ENCODE results near the gene TMEM132D. TPM values are rescaled to one million over a fixed set of nuclear protein-coding genes. Genes with fewer than 3 reads are reported as not detected.

Gene TMEM132D
- total RNA-seq, 1 experiment from 2014 or later, result 1.4 TPM

DNA sequence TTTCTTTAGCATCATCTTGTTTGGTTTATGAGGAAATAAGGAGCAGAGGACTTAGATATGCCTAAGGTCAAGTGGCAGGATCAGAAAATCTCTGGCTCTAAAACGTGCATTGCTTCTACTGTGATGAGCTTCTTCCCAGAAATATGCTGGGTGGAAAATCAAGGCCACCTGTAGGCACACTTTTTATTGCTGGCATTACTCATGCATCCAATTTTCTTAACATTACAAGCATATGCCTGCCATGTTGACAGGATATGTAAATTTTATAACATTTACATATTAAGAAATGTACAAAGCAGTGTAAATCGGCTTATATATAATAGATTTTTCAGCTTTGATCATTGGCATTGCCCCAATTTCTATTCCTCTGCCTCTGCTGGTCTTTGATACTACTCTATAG is 409.6 kb downstream of the TMEM132D start:
- TF ChIP-seq SMAD4 (CRISPR knock-in tag; IDR thresholded peaks at IDR 0.05), result no peak
- TF ChIP-seq CREM (CRISPR knock-in tag; IDR thresholded peaks at IDR 0.05), result no peak
- TF ChIP-seq ZNF317 (CRISPR knock-in tag; IDR thresholded peaks at IDR 0.05; ENCODE audit: borderline replicate concordance, low read depth), result no peak
- no peak for TF ChIP-seq ZNF423 (CRISPR knock-in tag; IDR thresholded peaks at IDR 0.05)
- no peak for TF ChIP-seq TP53 (CRISPR knock-in tag; IDR thresholded peaks at IDR 0.05)
- TF ChIP-seq GABPB1 (CRISPR knock-in tag; IDR thresholded peaks at IDR 0.05), result no peak
- TF ChIP-seq KAT7 (CRISPR knock-in tag; IDR thresholded peaks at IDR 0.05; ENCODE audit: borderline replicate concordance), result no peak
- TF ChIP-seq, protein P1, sequence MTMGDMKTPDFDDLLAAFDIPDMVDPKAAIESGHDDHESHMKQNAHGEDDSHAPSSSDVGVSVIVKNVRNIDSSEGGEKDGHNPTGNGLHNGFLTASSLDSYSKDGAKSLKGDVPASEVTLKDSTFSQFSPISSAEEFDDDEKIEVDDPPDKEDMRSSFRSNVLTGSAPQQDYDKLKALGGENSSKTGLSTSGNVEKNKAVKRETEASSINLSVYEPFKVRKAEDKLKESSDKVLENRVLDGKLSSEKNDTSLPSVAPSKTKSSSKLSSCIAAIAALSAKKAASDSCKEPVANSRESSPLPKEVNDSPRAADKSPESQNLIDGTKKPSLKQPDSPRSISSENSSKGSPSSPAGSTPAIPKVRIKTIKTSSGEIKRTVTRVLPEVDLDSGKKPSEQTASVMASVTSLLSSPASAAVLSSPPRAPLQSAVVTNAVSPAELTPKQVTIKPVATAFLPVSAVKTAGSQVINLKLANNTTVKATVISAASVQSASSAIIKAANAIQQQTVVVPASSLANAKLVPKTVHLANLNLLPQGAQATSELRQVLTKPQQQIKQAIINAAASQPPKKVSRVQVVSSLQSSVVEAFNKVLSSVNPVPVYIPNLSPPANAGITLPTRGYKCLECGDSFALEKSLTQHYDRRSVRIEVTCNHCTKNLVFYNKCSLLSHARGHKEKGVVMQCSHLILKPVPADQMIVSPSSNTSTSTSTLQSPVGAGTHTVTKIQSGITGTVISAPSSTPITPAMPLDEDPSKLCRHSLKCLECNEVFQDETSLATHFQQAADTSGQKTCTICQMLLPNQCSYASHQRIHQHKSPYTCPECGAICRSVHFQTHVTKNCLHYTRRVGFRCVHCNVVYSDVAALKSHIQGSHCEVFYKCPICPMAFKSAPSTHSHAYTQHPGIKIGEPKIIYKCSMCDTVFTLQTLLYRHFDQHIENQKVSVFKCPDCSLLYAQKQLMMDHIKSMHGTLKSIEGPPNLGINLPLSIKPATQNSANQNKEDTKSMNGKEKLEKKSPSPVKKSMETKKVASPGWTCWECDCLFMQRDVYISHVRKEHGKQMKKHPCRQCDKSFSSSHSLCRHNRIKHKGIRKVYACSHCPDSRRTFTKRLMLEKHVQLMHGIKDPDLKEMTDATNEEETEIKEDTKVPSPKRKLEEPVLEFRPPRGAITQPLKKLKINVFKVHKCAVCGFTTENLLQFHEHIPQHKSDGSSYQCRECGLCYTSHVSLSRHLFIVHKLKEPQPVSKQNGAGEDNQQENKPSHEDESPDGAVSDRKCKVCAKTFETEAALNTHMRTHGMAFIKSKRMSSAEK (CRISPR knock-in tag; IDR thresholded peaks at IDR 0.05; ENCODE audit: borderline replicate concordance), result no peak
- TF ChIP-seq TCF7 (CRISPR knock-in tag; IDR thresholded peaks at IDR 0.05; ENCODE audit: low read depth), result no peak
- TF ChIP-seq ATF1 (CRISPR knock-in tag; IDR thresholded peaks at IDR 0.05), result no peak
- ChIA-PET CTCF (no interaction called here), POLR2A (no interaction called here)
- no peak for DNase-seq (ENCODE audit: low spot score)
- H3K9me3 Mint-ChIP-seq, result peaks cover 75% of the 10 kb centered on the region
- H3K4me1 Mint-ChIP-seq, result no peaks in the 10 kb centered on the region
- H3K27ac Mint-ChIP-seq, result no peak overlapping the region
- H3K36me3 Mint-ChIP-seq, result peaks cover 76% of the 10 kb centered on the region
- peaks cover 8% of the 10 kb centered on the region for H3K27me3 Mint-ChIP-seq (ENCODE audit: low read depth)
- ATAC-seq, result no peak
- H3K4me3 Mint-ChIP-seq, result no peak overlapping the region

DNA sequence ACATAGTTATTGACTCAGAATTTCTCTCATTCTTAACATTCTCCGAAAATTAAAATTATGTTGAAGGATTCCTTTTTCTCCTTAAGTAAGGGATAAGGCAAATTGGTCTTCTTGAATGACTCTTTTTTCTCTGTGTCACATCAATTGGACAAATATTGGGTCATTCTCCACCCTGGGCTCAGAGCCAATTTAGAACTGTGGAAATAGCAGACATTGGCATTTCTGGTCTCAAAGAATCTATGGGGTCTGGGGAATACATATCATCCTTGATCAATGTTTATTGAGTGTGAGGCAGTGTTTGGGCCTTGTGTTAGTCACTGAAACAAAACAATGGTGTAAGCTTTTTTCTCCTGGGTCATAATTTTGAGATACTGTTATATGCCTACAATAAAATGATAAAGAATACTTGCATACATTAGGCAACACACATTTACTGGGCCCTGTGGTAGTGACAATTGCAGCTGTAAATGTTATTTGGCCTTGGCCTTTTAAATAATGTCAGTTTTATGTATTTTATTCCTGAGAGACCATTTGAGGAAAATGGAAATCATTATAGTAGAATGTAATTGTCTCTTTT is 414.6 kb downstream of the TMEM132D start:
- ATAC-seq (no peak), DNase-seq (ENCODE audit: low spot score) (no peak)
- TF ChIP-seq NR2C2 (CRISPR knock-in tag; IDR thresholded peaks at IDR 0.05) (no peak), ZNF263 (CRISPR knock-in tag; IDR thresholded peaks at IDR 0.05; ENCODE audit: low read depth) (no peak), NR3C1 (CRISPR knock-in tag; conservative IDR thresholded peaks at IDR 0.05; ENCODE audit: low read depth) (no peak), SP1 (CRISPR knock-in tag; conservative IDR thresholded peaks at IDR 0.05) (no peak), GTF2I (CRISPR knock-in tag; conservative IDR thresholded peaks at IDR 0.05) (no peak)
- TF ChIP-seq, protein P2, sequence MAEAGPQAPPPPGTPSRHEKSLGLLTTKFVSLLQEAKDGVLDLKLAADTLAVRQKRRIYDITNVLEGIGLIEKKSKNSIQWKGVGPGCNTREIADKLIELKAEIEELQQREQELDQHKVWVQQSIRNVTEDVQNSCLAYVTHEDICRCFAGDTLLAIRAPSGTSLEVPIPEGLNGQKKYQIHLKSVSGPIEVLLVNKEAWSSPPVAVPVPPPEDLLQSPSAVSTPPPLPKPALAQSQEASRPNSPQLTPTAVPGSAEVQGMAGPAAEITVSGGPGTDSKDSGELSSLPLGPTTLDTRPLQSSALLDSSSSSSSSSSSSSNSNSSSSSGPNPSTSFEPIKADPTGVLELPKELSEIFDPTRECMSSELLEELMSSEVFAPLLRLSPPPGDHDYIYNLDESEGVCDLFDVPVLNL (CRISPR knock-in tag; IDR thresholded peaks at IDR 0.05; ENCODE audit: borderline replicate concordance, low read depth), result no peak
- TF ChIP-seq, protein P3, sequence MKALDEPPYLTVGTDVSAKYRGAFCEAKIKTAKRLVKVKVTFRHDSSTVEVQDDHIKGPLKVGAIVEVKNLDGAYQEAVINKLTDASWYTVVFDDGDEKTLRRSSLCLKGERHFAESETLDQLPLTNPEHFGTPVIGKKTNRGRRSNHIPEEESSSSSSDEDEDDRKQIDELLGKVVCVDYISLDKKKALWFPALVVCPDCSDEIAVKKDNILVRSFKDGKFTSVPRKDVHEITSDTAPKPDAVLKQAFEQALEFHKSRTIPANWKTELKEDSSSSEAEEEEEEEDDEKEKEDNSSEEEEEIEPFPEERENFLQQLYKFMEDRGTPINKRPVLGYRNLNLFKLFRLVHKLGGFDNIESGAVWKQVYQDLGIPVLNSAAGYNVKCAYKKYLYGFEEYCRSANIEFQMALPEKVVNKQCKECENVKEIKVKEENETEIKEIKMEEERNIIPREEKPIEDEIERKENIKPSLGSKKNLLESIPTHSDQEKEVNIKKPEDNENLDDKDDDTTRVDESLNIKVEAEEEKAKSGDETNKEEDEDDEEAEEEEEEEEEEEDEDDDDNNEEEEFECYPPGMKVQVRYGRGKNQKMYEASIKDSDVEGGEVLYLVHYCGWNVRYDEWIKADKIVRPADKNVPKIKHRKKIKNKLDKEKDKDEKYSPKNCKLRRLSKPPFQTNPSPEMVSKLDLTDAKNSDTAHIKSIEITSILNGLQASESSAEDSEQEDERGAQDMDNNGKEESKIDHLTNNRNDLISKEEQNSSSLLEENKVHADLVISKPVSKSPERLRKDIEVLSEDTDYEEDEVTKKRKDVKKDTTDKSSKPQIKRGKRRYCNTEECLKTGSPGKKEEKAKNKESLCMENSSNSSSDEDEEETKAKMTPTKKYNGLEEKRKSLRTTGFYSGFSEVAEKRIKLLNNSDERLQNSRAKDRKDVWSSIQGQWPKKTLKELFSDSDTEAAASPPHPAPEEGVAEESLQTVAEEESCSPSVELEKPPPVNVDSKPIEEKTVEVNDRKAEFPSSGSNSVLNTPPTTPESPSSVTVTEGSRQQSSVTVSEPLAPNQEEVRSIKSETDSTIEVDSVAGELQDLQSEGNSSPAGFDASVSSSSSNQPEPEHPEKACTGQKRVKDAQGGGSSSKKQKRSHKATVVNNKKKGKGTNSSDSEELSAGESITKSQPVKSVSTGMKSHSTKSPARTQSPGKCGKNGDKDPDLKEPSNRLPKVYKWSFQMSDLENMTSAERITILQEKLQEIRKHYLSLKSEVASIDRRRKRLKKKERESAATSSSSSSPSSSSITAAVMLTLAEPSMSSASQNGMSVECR (CRISPR knock-in tag; IDR thresholded peaks at IDR 0.05; ENCODE audit: borderline replicate concordance), result no peak
- TF ChIP-seq, protein P4, sequence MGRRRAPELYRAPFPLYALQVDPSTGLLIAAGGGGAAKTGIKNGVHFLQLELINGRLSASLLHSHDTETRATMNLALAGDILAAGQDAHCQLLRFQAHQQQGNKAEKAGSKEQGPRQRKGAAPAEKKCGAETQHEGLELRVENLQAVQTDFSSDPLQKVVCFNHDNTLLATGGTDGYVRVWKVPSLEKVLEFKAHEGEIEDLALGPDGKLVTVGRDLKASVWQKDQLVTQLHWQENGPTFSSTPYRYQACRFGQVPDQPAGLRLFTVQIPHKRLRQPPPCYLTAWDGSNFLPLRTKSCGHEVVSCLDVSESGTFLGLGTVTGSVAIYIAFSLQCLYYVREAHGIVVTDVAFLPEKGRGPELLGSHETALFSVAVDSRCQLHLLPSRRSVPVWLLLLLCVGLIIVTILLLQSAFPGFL (CRISPR knock-in tag; IDR thresholded peaks at IDR 0.05; ENCODE audit: borderline replicate concordance), result no peak
- TF ChIP-seq, protein P5, sequence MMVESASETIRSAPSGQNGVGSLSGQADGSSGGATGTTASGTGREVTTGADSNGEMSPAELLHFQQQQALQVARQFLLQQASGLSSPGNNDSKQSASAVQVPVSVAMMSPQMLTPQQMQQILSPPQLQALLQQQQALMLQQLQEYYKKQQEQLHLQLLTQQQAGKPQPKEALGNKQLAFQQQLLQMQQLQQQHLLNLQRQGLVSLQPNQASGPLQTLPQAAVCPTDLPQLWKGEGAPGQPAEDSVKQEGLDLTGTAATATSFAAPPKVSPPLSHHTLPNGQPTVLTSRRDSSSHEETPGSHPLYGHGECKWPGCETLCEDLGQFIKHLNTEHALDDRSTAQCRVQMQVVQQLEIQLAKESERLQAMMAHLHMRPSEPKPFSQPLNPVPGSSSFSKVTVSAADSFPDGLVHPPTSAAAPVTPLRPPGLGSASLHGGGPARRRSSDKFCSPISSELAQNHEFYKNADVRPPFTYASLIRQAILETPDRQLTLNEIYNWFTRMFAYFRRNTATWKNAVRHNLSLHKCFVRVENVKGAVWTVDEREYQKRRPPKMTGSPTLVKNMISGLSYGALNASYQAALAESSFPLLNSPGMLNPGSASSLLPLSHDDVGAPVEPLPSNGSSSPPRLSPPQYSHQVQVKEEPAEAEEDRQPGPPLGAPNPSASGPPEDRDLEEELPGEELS (CRISPR knock-in tag; IDR thresholded peaks at IDR 0.05), result no peak
- no peaks in the 10 kb centered on the region for H3K4me1 Mint-ChIP-seq
- H3K27ac Mint-ChIP-seq, result no peak overlapping the region
- peaks cover 68% of the 10 kb centered on the region for H3K9me3 Mint-ChIP-seq
- H3K27me3 Mint-ChIP-seq (ENCODE audit: low read depth), result peaks cover 6% of the 10 kb centered on the region
- CTCF ChIA-PET, result no interaction called here
- H3K4me3 Mint-ChIP-seq, result no peak overlapping the region
- POLR2A ChIA-PET, result no interaction called here
- peaks cover 71% of the 10 kb centered on the region for H3K36me3 Mint-ChIP-seq

All from WTC11 (cell line).